ENCODE data around the gene TPX2.
A peak's percentile ranks its signal among the peaks of the same experiment; 100 is the strongest.

Gene TPX2

DNA sequence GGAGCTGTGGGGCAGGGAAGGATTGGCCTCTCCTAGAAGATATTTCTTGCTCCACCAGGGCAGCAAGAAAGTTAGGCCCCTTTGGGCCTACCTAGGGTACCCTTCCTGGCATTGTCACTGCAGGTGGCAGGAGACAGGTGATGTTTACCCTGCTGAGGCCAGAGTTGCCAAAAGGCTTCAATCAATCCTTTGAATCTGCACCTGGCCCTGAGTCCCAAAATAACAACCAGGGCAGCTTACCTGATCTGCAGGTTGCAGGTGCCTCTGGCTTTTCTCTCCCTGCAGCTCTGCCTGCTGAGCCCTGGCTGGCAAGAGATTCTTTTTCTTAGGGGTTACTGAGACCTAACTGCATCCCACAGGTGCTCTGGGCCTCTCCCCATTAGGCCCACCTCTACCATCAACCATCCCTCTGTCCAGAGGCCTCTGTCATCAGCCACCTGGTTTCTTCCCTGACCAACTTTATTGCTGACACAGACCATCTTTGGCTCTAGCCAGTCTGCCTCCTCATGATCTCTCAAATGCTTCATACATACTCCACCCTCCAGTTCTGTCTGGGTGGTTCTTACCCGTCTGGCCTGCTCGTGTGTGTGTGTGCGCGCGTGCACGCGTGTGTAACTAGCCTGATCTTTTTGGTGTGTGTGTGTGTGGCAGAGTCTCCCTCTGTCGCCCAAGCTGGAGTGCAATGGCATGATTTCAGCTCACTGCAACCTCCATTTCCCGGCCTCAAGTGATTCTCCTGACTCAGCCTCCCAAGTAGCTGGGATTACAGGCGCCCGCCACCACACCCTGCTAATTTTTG, 30.2 kb upstream of the TPX2 start:
- Histone ChIP-seq H3K36me3 (ENCODE audit: insufficient read depth, low read length) (peaks cover 82% of the 10 kb centered on the region), H3K4me2 (ENCODE audit: low read length) (no peak overlapping the region), H3K4me1 (ENCODE audit: control insufficient read depth, insufficient read depth, low read length) (peaks cover 73% of the 10 kb centered on the region), H3K9ac (ENCODE audit: low read depth, low read length) (no peak overlapping the region), H3K9me3 (replicated peaks; ENCODE audit: low read length) (no peaks in the 10 kb centered on the region), H3K27me3 (ENCODE audit: control insufficient read depth, insufficient read depth, low read length) (no peaks in the 10 kb centered on the region), H3K4me3 (ENCODE audit: low read length) (no peak overlapping the region)

DNA sequence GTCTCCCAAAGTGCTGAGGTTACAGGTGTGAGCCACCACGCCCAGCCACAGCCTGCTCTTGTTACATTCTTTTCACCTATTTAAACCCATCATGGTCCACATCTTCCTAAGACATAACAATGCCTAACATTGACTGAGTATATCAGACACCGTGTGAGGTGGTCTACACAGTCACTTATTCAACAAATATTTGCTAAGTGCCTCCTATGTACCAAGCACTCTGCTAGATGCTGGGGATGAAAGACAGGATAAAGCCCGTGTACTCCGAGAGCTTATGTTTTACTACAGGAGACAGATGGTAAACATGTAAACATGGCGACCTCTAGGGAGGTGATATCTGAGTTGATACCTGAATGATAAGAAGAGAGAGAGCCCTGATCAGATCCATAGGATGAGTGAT, 29.2 kb upstream of the TPX2 start:
- Histone ChIP-seq H3K4me1 (ENCODE audit: control insufficient read depth, insufficient read depth, low read length) (peaks cover 74% of the 10 kb centered on the region), H3K9me3 (replicated peaks; ENCODE audit: low read length) (no peaks in the 10 kb centered on the region), H3K36me3 (ENCODE audit: insufficient read depth, low read length) (peaks cover 82% of the 10 kb centered on the region), H3K27me3 (ENCODE audit: control insufficient read depth, insufficient read depth, low read length) (no peaks in the 10 kb centered on the region), H3K4me2 (ENCODE audit: low read length) (no peak overlapping the region), H3K4me3 (ENCODE audit: low read length) (no peak overlapping the region), H3K9ac (ENCODE audit: low read depth, low read length) (no peak overlapping the region)

- Histone ChIP-seq H3K36me3 (ENCODE audit: insufficient read depth, low read length) (peaks cover 80% of the 10 kb centered on the region), H3K27me3 (ENCODE audit: control insufficient read depth, insufficient read depth, low read length) (no peaks in the 10 kb centered on the region), H3K4me1 (ENCODE audit: control insufficient read depth, insufficient read depth, low read length) (peaks cover 73% of the 10 kb centered on the region), H3K9ac (ENCODE audit: low read depth, low read length) (peak overlapping the region; percentile 88), H3K9me3 (replicated peaks; ENCODE audit: low read length) (no peaks in the 10 kb centered on the region), H3K4me2 (ENCODE audit: low read length) (no peak overlapping the region), H3K4me3 (ENCODE audit: low read length) (no peak overlapping the region)
Measured at GRCh38 chr20:31710423-31711108, 28.5 kb upstream of the TPX2 start.

DNA sequence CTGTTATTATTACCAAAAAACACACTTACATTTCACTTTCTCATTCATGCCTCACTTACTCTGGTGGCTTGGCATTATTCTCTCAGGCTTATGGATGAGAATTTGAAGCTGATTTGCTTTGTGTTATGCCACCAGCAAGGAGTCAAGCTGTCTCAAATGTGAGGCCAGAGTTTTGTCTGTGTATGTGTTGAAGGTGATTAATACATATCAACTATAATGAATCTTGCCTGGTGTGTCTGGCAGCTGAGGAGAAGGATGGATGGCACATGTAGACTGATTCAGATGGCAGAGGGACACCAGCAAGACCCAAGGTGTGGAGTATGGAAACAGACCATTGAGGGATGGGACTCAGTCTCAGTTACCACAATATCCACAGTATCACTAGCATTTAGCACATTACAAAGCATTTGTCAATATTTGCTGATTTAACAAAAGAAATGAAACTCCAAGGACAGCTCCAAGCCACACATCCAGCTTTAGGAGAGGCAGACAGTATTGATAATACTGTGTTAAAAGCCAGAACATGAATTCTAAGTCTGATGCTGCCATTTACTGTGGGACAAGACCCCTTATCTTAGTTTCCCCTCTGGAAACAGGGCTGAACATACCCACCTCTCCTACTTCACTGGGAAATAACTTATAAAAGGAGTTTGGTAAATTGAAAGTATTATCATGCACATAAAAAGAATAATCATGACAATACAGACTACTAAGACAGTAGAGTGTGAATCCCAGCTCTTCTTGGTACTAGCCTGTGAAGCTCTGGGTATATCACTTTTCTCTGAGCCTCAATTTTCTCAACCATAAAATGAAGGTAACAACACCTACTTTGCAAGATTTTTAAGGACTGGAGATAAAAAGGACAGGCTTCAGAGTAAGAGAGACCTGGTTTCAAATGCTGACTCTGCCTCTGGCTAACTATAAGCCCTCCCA, 27.6 kb upstream of the TPX2 start:
- Histone ChIP-seq H3K36me3 (ENCODE audit: insufficient read depth, low read length) (peaks cover 79% of the 10 kb centered on the region), H3K9ac (ENCODE audit: low read depth, low read length) (peak overlapping the region; percentile 88), H3K4me1 (ENCODE audit: control insufficient read depth, insufficient read depth, low read length) (peaks cover 71% of the 10 kb centered on the region)

GRCh38 chr20:31712112-31712553, 27.0 kb upstream of the TPX2 start:
- Histone ChIP-seq H3K36me3 (ENCODE audit: insufficient read depth, low read length) (peaks cover 79% of the 10 kb centered on the region), H3K9me3 (replicated peaks; ENCODE audit: low read length) (no peaks in the 10 kb centered on the region), H3K4me1 (ENCODE audit: control insufficient read depth, insufficient read depth, low read length) (peaks cover 75% of the 10 kb centered on the region), H3K4me2 (ENCODE audit: low read length) (peak overlapping the region; percentile 82), H3K27me3 (ENCODE audit: control insufficient read depth, insufficient read depth, low read length) (no peaks in the 10 kb centered on the region), H3K4me3 (ENCODE audit: low read length) (peak overlapping the region; percentile 60), H3K9ac (ENCODE audit: low read depth, low read length) (peak overlapping the region; percentile 88)

More for the DNA sequence above, 27.6 kb upstream of the TPX2 start:
- Histone ChIP-seq H3K4me3 (ENCODE audit: low read length) (peak overlapping the region; percentile 60), H3K4me2 (ENCODE audit: low read length) (peak overlapping the region; percentile 82), H3K9me3 (replicated peaks; ENCODE audit: low read length) (no peaks in the 10 kb centered on the region), H3K27me3 (ENCODE audit: control insufficient read depth, insufficient read depth, low read length) (no peaks in the 10 kb centered on the region)

GRCh38 chr20:31712564-31713311, 26.4 kb upstream of the TPX2 start:
- Histone ChIP-seq H3K36me3 (ENCODE audit: insufficient read depth, low read length) (peaks cover 81% of the 10 kb centered on the region), H3K9me3 (replicated peaks; ENCODE audit: low read length) (no peaks in the 10 kb centered on the region), H3K4me2 (ENCODE audit: low read length) (peak overlapping the region; percentile 82), H3K4me3 (ENCODE audit: low read length) (peak overlapping the region; percentile 60), H3K27me3 (ENCODE audit: control insufficient read depth, insufficient read depth, low read length) (no peaks in the 10 kb centered on the region), H3K4me1 (ENCODE audit: control insufficient read depth, insufficient read depth, low read length) (peaks cover 81% of the 10 kb centered on the region), H3K9ac (ENCODE audit: low read depth, low read length) (peak overlapping the region; percentile 88)

DNA sequence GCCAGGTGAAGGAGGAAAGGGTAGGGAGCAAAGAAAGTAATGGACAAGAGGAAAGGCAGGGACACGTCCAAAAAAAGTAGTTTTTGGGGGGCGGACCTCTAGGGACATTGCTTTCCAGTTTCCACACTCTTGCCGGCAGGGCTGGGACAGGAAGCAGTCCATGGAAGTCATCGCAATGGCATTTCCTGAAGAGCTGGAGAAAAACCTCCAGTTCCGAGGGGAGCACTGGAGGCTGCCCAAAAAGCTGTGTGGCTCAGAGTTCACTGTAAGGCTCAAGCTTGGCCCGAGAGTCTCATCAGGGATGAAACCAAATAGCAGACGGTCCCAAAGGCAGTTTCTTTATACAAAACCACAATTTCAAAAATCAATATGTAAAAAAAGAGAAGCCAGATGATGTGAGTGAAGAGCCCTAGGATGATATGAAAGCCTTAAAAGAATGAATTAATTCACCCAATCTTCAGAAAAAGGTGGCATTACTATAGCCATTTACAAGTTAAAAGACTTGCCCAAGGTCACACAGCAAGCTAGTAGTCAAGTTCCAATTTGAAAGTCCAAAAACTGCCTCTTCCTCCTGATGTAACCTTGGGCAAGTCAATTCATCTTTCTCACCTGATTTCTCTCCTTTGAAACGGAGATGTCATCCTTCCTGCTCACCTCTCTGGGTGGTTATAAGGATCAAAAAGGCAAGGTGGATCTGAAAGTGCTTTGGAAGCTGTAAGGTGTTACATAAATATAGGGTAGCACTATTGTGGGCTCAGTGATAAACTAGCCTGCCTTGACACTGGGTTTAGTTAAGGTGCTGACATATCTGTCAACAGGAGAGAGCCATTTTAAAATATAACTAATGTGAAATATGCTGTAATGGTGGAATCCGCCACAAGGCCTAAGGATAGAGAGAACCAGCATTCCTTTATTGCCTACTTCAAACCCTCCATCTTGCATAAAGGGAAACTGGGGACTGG, 25.5 kb upstream of the TPX2 start:
- Histone ChIP-seq H3K4me3 (ENCODE audit: low read length) (peak overlapping the region; percentile 60), H3K36me3 (ENCODE audit: insufficient read depth, low read length) (peaks cover 78% of the 10 kb centered on the region), H3K4me2 (ENCODE audit: low read length) (peak overlapping the region; percentile 82), H3K4me1 (ENCODE audit: control insufficient read depth, insufficient read depth, low read length) (peaks cover 82% of the 10 kb centered on the region), H3K27me3 (ENCODE audit: control insufficient read depth, insufficient read depth, low read length) (no peaks in the 10 kb centered on the region), H3K9me3 (replicated peaks; ENCODE audit: low read length) (no peaks in the 10 kb centered on the region), H3K9ac (ENCODE audit: low read depth, low read length) (peak overlapping the region; percentile 88)

DNA sequence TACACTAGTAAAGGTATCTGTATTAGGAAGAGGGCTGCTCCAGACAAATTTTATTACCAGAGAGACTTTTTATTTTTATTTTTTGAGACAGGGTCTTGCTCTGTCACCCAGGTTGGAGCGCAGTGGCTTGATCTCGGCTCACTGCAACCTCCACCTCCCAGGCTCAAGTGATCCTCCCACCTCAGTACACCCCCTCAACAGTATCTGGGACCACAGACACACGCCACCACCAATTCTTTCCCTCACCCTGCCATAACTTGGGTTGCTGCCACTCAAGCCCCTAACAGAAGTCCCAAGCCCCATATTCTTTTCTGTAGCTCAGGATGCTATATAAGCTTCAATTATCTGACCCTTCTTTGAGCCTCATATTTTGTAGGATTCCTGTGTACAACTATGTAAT, 23.3 kb upstream of the TPX2 start:
- Histone ChIP-seq H3K9me3 (replicated peaks; ENCODE audit: low read length) (no peaks in the 10 kb centered on the region), H3K9ac (ENCODE audit: low read depth, low read length) (no peak overlapping the region), H3K4me2 (ENCODE audit: low read length) (peak overlapping the region; percentile 72), H3K4me1 (ENCODE audit: control insufficient read depth, insufficient read depth, low read length) (peaks cover 86% of the 10 kb centered on the region), H3K4me3 (ENCODE audit: low read length) (no peak overlapping the region), H3K36me3 (ENCODE audit: insufficient read depth, low read length) (peaks cover 83% of the 10 kb centered on the region), H3K27me3 (ENCODE audit: control insufficient read depth, insufficient read depth, low read length) (no peaks in the 10 kb centered on the region)

GRCh38 chr20:31716351-31716750, 22.7 kb upstream of the TPX2 start:
- Histone ChIP-seq H3K9me3 (replicated peaks; ENCODE audit: low read length) (no peaks in the 10 kb centered on the region), H3K36me3 (ENCODE audit: insufficient read depth, low read length) (peaks cover 83% of the 10 kb centered on the region), H3K4me3 (ENCODE audit: low read length) (peak overlapping the region; percentile 65), H3K4me1 (ENCODE audit: control insufficient read depth, insufficient read depth, low read length) (peaks cover 80% of the 10 kb centered on the region), H3K4me2 (ENCODE audit: low read length) (peak overlapping the region; percentile 72), H3K27me3 (ENCODE audit: control insufficient read depth, insufficient read depth, low read length) (no peaks in the 10 kb centered on the region), H3K9ac (ENCODE audit: low read depth, low read length) (peak overlapping the region; percentile 54)
